ENCODE results near the gene MAOA. TPM values are rescaled to one million over a fixed set of nuclear protein-coding genes. Genes with fewer than 3 reads are reported as not detected.

Gene MAOA
- total and polyA plus RNA-seq, 2 of the 13 experiments (the other 11 are each of a cell fraction or from before 2014, with no cell fraction given), result 13.4 to 14.7 TPM

DNA sequence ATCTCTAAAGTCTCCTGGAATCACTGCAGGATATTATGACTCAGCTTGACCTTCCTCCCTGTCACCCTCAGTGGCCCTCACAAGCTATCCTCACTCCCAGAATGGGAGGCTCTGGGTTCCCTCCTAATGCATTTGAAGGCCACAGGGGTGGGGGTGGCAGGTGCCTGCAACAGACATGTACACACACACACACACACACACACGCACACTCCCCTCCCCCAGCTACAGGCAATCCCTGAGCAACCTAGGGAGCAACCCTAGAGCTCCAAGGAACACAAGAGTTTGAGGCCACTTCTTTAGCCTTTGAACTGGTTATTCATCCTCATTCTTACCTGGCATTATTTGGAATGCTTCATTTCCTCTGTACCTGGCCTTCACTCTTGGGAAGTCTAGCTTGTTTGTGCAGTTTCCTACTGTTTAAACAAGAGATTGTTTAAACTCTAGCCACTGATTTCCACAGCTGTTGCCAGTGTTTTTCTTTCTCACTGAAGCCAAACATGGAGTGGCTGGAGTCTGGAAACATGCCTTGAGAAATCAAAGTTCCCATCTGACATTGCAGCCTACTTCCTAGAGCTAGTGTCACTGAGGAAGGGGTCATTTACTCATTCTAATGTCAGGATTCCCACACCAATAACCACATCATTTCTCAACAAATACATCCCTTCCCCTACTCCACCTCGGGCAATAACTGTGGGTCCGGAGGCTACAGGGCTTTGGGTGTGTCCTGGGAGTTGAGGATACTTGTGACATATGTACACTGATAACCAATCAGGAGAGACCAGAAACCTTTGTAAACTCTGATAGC, 37.7 kb downstream of the MAOA start (continued):
- TF ChIP-seq, protein P1, sequence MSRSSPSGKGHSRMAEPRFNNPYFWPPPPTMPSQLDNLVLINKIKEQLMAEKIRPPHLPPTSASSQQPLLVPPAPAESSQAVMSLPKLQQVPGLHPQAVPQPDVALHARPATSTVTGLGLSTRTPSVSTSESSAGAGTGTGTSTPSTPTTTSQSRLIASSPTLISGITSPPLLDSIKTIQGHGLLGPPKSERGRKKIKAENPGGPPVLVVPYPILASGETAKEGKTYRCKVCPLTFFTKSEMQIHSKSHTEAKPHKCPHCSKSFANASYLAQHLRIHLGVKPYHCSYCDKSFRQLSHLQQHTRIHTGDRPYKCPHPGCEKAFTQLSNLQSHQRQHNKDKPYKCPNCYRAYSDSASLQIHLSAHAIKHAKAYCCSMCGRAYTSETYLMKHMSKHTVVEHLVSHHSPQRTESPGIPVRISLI (CRISPR knock-in tag; IDR thresholded peaks at IDR 0.05; ENCODE audit: borderline replicate concordance), result 0 out of 2 replicates have a peak, but pooled peaks have one; percentile 32
- TF ChIP-seq, protein P2, sequence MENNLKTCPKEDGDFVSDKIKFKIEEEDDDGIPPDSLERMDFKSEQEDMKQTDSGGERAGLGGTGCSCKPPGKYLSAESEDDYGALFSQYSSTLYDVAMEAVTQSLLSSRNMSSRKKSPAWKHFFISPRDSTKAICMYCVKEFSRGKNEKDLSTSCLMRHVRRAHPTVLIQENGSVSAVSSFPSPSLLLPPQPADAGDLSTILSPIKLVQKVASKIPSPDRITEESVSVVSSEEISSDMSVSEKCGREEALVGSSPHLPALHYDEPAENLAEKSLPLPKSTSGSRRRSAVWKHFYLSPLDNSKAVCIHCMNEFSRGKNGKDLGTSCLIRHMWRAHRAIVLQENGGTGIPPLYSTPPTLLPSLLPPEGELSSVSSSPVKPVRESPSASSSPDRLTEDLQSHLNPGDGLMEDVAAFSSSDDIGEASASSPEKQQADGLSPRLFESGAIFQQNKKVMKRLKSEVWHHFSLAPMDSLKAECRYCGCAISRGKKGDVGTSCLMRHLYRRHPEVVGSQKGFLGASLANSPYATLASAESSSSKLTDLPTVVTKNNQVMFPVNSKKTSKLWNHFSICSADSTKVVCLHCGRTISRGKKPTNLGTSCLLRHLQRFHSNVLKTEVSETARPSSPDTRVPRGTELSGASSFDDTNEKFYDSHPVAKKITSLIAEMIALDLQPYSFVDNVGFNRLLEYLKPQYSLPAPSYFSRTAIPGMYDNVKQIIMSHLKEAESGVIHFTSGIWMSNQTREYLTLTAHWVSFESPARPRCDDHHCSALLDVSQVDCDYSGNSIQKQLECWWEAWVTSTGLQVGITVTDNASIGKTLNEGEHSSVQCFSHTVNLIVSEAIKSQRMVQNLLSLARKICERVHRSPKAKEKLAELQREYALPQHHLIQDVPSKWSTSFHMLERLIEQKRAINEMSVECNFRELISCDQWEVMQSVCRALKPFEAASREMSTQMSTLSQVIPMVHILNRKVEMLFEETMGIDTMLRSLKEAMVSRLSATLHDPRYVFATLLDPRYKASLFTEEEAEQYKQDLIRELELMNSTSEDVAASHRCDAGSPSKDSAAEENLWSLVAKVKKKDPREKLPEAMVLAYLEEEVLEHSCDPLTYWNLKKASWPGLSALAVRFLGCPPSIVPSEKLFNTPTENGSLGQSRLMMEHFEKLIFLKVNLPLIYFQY (CRISPR knock-in tag; IDR thresholded peaks at IDR 0.05; ENCODE audit: borderline replicate concordance), result no peak
- TF ChIP-seq RARG (CRISPR knock-in tag; IDR thresholded peaks at IDR 0.05; ENCODE audit: low read depth), result no peak
- no peak for TF ChIP-seq MATR3 (CRISPR knock-in tag; IDR thresholded peaks at IDR 0.05)
- no peak for TF ChIP-seq ZNF891 (CRISPR knock-in tag; IDR thresholded peaks at IDR 0.05)
- no peak for TF ChIP-seq ZNF615 (CRISPR knock-in tag; IDR thresholded peaks at IDR 0.05; ENCODE audit: borderline replicate concordance)
- TF ChIP-seq HMG20A (CRISPR knock-in tag; IDR thresholded peaks at IDR 0.05; ENCODE audit: borderline replicate concordance), result peak; percentile 78
- peak; percentile 41; the same call in 1 of the 2 replicates for TF ChIP-seq THRA (CRISPR knock-in tag; IDR thresholded peaks at IDR 0.05; ENCODE audit: borderline replicate concordance)
- TF ChIP-seq FOSL1 (CRISPR knock-in tag; IDR thresholded peaks at IDR 0.05; ENCODE audit: borderline replicate concordance), result no peak
- no peak for TF ChIP-seq ZFP37 (CRISPR knock-in tag; IDR thresholded peaks at IDR 0.05; ENCODE audit: borderline replicate concordance)
- no peak for TF ChIP-seq ZFP1 (CRISPR knock-in tag; IDR thresholded peaks at IDR 0.05)
- no peak for TF ChIP-seq TGIF2 (CRISPR knock-in tag; IDR thresholded peaks at IDR 0.05)
- TF ChIP-seq RBFOX2 (IDR thresholded peaks at IDR 0.05; ENCODE audit: low read depth, low read length), result no peak
- TF ChIP-seq MED1 (CRISPR knock-in tag; IDR thresholded peaks at IDR 0.05), result peak; percentile 88
- no peak for TF ChIP-seq POLR2G (IDR thresholded peaks at IDR 0.05; ENCODE audit: low read depth, low read length)
- TF ChIP-seq SALL2 (CRISPR knock-in tag; IDR thresholded peaks at IDR 0.05), result no peak
- no peak for TF ChIP-seq ZNF496 (CRISPR knock-in tag; IDR thresholded peaks at IDR 0.05; ENCODE audit: insufficient replicate concordance)
- no peak; the same call in 1 of the 2 replicates for TF ChIP-seq GMEB1 (CRISPR knock-in tag; IDR thresholded peaks at IDR 0.05; ENCODE audit: borderline replicate concordance)
- TF ChIP-seq ATF2 (CRISPR knock-in tag; IDR thresholded peaks at IDR 0.05), result peak; percentile 67; the same call in 1 of the 2 replicates
- TF ChIP-seq GATAD1 (CRISPR knock-in tag; IDR thresholded peaks at IDR 0.05), result no peak
